Neuron (in vitro differentiated cells): ENCODE data around the gene ITGA11.

Source experiments
- H2AFZ ChIP-seq: one replicate; pipeline ENCODE4 v1.6.1; 2013; ENCODE audit warnings: low read depth, mild to moderate bottlenecking, inconsistent platforms, low read length, moderate library complexity
- H3K27me3 ChIP-seq: one replicate; pipeline ENCODE4 v1.6.1; 2013; ENCODE audit warnings: low read length; ENCODE audit not compliant: insufficient read depth
- H3K36me3 ChIP-seq: one replicate; pipeline ENCODE4 v1.6.1; 2013; ENCODE audit warnings: low read length; ENCODE audit not compliant: insufficient read depth
- H3K4me1 ChIP-seq: one replicate; pipeline ENCODE4 v1.6.1; 2013; ENCODE audit warnings: low read length; ENCODE audit not compliant: insufficient read depth
- H3K4me3 ChIP-seq: 2 replicates; pipeline ENCODE4 v1.5.1; 2013; ENCODE audit warnings: mild to moderate bottlenecking, low read length, moderate library complexity
- H3K9me3 ChIP-seq: one replicate; pipeline ENCODE4 v1.6.1; 2013; ENCODE audit warnings: low read length

ITGA11 gene

DNA sequence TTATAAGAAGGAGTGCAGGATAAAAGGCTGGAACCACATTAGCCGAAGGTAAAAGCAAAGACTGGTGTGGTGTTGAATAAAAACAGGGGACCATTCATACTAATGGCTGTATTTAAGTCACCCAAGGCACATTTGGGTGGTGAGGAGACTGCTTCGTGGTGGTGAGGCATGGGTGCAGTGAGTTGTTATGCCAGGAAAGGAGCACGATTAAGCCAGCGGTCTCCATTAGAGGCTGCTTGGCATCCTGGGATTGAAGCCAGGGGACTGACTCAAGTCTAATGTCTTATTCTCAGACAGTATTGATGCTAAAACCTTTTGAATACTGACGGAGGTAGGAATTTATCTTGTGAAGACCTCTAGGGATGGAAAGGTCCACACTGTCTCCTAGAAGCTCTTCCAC is 132.5 kb downstream of the ITGA11 start:
- H2AFZ ChIP-seq: no peak overlapping the region
- no peaks in the 10 kb centered on the region for H3K9me3 ChIP-seq
- H3K4me1 ChIP-seq: peaks cover 9% of the 10 kb centered on the region
- H3K27me3 ChIP-seq: no peaks in the 10 kb centered on the region
- H3K4me3 ChIP-seq: no peak overlapping the region
- peaks cover 4% of the 10 kb centered on the region for H3K36me3 ChIP-seq

DNA sequence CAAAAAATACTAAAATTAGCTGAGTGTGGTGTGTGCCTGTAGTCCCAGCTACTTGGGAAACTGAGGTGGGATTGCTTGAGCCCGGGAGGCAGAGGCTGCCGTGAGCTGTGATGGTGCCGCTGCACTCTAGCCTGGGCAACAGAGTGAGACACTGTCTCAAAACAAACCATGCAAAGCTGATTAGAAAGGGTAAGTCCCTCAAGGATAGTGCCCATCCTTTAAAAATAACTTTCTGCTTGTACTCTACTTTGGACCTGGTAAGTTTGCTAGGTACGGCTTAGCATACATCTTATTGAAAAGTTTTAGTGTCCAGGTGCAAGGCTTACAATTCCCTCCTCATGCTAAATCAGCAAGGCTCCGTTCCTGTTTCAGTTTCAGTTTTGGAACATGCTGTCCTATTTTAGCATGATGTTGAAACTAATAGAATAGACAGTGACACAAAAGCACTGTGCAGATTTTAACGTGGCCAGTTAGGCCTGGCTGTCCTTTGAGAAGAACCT is 133.0 kb downstream of the ITGA11 start:
- no peak overlapping the region for H3K4me3 ChIP-seq

DNA sequence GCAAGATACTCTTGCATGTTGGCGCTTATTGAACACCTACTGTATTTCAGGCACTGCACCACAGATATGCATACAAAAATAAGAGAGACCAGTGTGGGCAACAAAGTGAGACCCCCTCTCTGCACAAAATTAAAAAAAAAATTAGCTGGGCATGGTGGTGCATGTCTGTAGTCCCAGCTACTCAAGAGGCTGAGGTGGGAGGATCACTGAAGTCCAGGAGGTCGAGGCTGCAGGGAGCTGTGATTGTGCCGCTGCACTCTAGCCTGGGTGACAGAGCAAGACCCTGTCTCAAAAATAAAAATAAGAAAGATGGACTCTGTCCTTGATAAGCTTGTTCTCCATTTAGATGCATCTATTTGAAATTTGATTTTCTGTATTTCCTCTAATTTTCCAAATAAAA is 133.6 kb downstream of the ITGA11 start:
- Histone ChIP-seq H3K27me3 (no peaks in the 10 kb centered on the region), H3K36me3 (peaks cover 4% of the 10 kb centered on the region), H3K4me1 (peaks cover 9% of the 10 kb centered on the region), H3K9me3 (no peaks in the 10 kb centered on the region), H2AFZ (no peak overlapping the region), H3K4me3 (no peak overlapping the region)

More for the DNA sequence above, 133.0 kb downstream of the ITGA11 start:
- H3K9me3 ChIP-seq: no peaks in the 10 kb centered on the region
- no peak overlapping the region for H2AFZ ChIP-seq
- H3K27me3 ChIP-seq: no peaks in the 10 kb centered on the region
- H3K4me1 ChIP-seq: peaks cover 9% of the 10 kb centered on the region
- H3K36me3 ChIP-seq: peaks cover 4% of the 10 kb centered on the region

DNA sequence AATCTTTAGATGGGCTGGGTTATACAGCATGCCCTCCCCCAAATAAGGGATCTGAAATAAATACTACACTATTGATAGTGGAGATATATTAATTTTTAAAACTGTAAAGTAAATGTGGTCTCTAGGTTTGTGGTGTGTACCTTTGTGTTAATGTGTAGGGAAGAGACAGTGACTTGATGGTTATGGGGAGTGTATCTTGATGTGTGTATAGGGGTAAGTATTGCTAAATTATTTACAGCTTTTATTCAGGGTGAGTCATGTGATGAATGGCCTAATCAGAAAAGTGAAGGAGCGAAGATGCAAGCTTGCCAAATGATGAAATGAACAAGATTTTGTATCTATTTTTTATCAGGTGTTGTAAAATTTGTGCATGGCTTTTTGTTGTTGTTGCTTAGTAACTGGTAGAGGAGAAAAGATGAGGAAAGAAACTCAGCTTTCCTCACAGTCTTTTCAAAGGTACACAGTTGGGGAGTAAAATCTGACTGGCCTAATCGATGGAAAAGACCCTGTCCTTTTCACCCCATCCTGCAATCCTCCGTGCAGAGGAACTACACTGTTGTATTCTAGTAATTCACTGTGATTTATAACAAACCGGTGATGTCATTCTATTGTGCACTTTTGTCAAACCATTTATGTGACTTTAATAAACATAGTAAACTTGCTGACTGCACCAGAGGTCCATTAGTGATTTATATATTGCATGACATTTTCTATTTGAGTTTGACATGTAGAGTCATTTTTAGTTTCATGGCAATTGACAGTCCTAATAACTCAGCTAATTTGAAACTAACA is 136.8 kb downstream of the ITGA11 start:
- peaks cover 9% of the 10 kb centered on the region for H3K4me1 ChIP-seq

DNA sequence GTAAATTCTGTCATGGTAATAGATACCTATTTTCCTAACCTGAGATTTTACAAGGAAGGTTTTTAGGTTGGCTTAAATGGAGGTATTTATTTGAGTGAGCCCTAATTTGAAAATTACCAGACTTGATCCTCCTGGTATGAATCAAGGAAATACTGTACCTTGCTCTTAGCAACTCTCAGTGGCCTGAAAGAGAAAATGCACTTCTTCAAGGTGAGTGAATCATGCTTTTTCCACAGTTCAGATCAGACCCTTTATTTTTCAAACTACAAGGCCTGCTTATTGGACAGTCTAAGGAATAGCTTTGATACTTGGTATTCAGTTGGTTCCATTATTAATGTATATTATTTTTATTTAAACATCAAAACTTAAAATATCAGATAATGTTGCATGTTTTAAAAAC is 139.0 kb downstream of the ITGA11 start:
- Histone ChIP-seq H2AFZ (no peak overlapping the region), H3K36me3 (peaks cover 37% of the 10 kb centered on the region), H3K4me1 (peaks cover 9% of the 10 kb centered on the region)

More for the DNA sequence above, 136.8 kb downstream of the ITGA11 start:
- Histone ChIP-seq H3K9me3 (no peaks in the 10 kb centered on the region), H3K36me3 (peaks cover 23% of the 10 kb centered on the region), H3K4me3 (no peak overlapping the region), H2AFZ (no peak overlapping the region), H3K27me3 (no peaks in the 10 kb centered on the region)

DNA sequence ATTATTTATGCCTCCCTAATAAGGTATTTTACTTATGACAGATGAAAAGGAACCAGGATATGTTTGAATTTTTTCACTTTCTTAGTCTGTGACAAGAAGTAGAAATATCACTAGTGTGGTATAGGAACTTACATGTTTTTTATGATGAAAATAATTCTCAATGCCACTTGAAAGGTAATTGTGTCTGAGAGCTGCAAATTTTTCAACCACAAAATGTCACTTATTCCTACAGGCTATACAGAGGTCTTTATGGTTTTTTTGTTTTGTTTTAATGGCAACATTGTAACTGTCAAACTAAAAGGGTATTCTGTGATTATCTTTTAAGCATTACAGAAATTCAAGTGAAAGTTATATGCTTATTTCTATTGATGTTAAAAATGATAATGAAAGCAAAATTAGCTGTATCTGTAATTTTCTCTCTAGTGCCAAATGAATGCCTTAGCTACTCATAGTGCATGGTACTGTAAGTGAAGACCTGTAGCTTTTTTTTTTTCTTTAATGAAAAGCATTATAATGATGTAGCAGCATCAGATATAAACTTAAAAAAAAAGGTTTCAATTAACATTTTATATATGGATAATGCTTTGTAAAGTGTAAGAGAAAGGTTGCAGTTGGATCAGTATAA is 139.7 kb downstream of the ITGA11 start:
- no peaks in the 10 kb centered on the region for H3K27me3 ChIP-seq
- no peak overlapping the region for H3K4me3 ChIP-seq
- H3K9me3 ChIP-seq: peaks cover 5% of the 10 kb centered on the region
- no peak overlapping the region for H2AFZ ChIP-seq
- peaks cover 9% of the 10 kb centered on the region for H3K4me1 ChIP-seq
- peaks cover 34% of the 10 kb centered on the region for H3K36me3 ChIP-seq

More for the DNA sequence above, 139.0 kb downstream of the ITGA11 start:
- Histone ChIP-seq H3K9me3 (peaks cover 5% of the 10 kb centered on the region), H3K27me3 (no peaks in the 10 kb centered on the region), H3K4me3 (no peak overlapping the region)

DNA sequence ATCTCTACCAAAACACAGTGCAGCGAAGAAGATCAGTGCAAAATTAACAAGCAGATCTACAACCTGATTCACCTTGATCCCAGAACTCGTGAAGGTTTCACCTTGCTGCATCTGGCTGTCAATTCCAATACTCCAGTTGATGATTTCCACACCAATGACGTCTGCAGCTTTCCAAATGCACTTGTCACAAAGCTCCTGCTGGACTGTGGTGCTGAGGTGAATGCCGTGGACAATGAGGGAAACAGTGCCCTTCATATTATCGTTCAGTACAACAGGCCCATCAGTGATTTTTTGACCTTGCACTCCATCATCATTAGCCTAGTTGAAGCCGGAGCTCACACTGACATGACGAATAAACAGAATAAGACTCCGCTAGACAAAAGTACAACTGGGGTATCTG is 141.2 kb downstream of the ITGA11 start:
- Histone ChIP-seq H3K27me3 (no peaks in the 10 kb centered on the region), H2AFZ (no peak overlapping the region), H3K9me3 (peaks cover 5% of the 10 kb centered on the region), H3K4me3 (no peak overlapping the region), H3K36me3 (peaks cover 37% of the 10 kb centered on the region), H3K4me1 (peaks cover 9% of the 10 kb centered on the region)

DNA sequence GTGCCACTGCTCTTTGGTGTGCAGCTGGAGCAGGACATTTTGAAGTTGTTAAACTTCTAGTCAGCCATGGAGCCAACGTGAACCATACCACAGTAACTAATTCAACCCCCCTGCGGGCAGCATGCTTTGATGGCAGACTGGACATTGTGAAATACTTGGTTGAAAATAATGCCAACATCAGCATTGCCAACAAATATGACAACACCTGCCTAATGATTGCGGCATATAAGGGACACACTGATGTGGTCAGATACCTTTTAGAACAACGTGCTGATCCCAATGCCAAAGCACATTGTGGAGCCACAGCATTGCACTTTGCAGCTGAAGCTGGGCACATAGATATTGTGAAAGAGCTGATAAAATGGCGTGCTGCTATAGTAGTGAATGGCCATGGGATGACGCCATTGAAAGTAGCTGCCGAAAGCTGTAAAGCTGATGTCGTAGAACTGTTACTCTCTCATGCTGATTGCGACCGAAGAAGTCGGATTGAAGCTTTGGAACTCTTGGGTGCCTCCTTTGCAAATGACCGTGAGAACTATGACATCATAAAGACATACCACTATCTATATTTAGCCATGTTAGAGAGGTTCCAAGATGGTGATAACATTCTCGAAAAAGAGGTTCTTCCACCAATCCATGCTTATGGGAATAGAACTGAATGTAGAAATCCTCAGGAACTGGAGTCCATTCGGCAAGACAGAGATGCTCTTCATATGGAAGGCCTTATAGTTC is 142.2 kb downstream of the ITGA11 start:
- Histone ChIP-seq H3K4me3 (no peak overlapping the region), H2AFZ (no peak overlapping the region), H3K27me3 (no peaks in the 10 kb centered on the region), H3K9me3 (peaks cover 7% of the 10 kb centered on the region), H3K4me1 (peaks cover 3% of the 10 kb centered on the region), H3K36me3 (peaks cover 44% of the 10 kb centered on the region)

DNA sequence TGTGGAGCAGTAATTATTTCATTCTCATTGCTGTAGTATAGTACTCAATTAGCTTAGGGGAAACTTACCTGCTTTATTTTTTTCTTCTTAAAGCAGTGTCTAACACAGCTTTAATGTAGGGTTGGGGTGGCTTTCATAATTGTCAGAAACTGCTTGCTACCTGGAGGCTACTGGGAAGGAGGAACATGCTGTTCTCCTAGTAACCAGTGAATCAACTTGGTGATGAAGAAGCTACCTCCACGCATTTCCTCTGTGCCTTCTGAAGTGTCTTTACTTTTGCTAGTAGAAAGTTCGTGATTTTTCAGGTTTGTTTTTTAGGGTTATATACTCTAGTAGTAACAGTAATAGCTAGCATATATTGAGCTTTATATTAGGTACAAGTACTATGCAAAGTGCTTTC is 142.9 kb downstream of the ITGA11 start:
- Histone ChIP-seq H2AFZ (no peak overlapping the region), H3K9me3 (peaks cover 11% of the 10 kb centered on the region), H3K4me1 (no peaks in the 10 kb centered on the region), H3K4me3 (no peak overlapping the region), H3K27me3 (no peaks in the 10 kb centered on the region), H3K36me3 (peaks cover 48% of the 10 kb centered on the region)

DNA sequence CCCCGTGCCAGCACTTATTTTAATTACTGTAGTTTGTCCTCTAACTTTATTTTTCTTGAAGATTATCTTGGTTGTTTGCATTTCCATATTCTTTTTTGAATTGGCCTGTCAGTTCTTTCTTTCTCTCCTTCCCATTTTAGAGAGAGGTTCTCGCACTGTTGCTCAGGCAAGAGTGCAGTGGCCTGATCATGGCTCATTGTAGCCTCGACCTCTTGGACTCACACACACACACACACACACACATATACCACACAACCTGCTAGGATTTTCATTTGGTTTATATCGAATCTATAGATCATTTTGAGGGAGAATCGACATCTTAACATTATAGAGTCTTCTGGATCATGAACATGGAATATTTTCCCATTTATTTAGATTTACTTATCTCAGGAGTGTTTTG is 145.7 kb downstream of the ITGA11 start:
- H3K4me1 ChIP-seq: peaks cover 17% of the 10 kb centered on the region
- no peak overlapping the region for H3K4me3 ChIP-seq
- peaks cover 39% of the 10 kb centered on the region for H3K36me3 ChIP-seq
- H3K9me3 ChIP-seq: peaks cover 11% of the 10 kb centered on the region
- no peaks in the 10 kb centered on the region for H3K27me3 ChIP-seq
- H2AFZ ChIP-seq: no peak overlapping the region

DNA sequence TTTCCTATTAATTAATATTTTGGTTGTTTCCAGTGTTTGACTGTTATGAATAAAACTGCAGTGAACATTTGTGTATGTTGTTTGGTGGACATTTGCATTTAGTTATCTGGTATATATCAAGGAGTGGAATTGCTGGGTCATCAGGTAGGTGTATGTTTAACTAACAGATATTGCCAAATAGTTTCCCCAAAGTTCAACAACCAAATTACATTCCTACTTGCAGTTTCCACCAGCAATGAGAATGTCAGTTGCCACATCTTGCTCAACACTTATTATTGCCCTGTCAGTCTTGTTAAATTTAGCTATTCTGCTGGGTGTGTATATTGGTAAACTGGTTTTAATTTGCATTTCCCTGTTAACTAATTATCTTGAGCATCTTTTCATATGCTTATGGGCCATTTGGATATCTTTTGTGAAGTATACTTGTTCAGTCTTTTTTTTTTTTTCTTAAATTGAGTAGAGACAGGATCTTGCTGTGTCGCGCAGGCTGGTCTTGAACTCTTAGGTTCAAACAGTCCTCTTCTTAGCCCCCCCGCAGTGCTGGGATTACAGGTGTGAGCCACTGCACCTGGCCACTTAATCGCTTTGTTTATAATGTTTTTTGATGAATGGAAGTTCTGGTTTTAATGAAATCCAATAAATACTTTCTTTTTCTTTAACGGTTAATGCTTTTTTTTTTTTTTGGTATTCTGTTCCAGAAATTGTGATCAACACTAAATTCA is 146.5 kb downstream of the ITGA11 start:
- Histone ChIP-seq H3K27me3 (no peaks in the 10 kb centered on the region), H3K9me3 (peaks cover 11% of the 10 kb centered on the region), H3K4me1 (peaks cover 25% of the 10 kb centered on the region), H2AFZ (no peak overlapping the region), H3K36me3 (peaks cover 30% of the 10 kb centered on the region), H3K4me3 (no peak overlapping the region)

DNA sequence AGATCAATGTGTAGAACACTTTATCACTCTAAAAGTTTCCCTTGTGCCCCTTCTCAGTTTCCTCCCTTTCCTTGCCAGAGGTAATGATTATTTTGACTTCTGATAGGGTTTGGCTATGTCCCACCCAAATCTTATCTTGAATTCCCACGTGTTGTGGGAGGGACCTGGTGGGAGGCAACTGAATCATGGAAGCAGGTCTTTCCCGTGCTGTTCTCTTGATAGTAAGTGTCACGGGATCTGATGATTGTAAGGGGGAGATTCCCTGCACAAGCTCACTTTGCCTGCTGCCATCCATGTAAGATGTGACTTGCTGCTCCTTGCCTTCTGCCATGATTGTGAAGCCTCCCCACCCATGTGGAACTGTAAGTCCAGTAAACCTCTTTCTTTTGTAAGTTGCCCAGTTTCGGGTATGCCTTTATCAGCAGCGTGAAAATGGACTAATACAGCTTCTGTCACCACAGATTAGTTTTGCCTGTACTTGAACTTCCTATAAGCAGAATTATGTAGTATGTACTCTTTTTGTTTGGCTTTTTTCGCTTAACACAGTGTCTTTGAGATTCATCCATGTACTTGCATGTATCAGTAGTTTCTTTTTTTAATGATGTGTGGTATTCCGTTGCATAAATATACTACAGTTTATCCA is 147.2 kb downstream of the ITGA11 start:
- H3K27me3 ChIP-seq: no peaks in the 10 kb centered on the region
- peaks cover 9% of the 10 kb centered on the region for H3K9me3 ChIP-seq
- peaks cover 23% of the 10 kb centered on the region for H3K36me3 ChIP-seq
- peaks cover 32% of the 10 kb centered on the region for H3K4me1 ChIP-seq
- no peak overlapping the region for H2AFZ ChIP-seq
- no peak overlapping the region for H3K4me3 ChIP-seq
